ENCODE results near the gene CPNE9. TPM values are rescaled to one million over a fixed set of nuclear protein-coding genes. Genes with fewer than 3 reads are reported as not detected.

CPNE9 gene
- total RNA-seq, 2 experiments from 2014 or later = 0.14 to 0.30 TPM

GRCh38 chr3:9732740-9733115 is 29.1 kb downstream of the CPNE9 start:
- Mint-ChIP-seq H3K27ac (peak overlapping the region; percentile 91), H3K9me3 (ENCODE audit: low read depth) (no peaks in the 10 kb centered on the region), H3K36me3 (ENCODE audit: low read depth) (peaks cover 27% of the 10 kb centered on the region), H3K27me3 (no peaks in the 10 kb centered on the region), H3K4me3 (peak overlapping the region; percentile 79), H3K4me1 (peaks cover 64% of the 10 kb centered on the region)
- DNase-seq = no peak
- intact Hi-C loops (cut with DNase I, micrococcal nuclease) = loop anchor here (5.0 kb wide), 2 partner anchors 45 to 770 kb away; partner anchors contain the start of gene RAD18 (in 1 of the 2)
- no peak for ATAC-seq
- CTCF ChIA-PET = interaction anchor here (0.7 to 4.4 kb wide), 11 partner anchors 12 to 200 kb away, joined by 3 to 20 read pairs (median 3); partner anchors contain the start of genes ARPC4 and OGG1
- POLR2A ChIA-PET = interaction anchor here (0.6 to 1.5 kb wide), 2 partner anchors 17 to 599 kb away, joined by 9 to 11 read pairs; partner anchors contain the start of gene OGG1

GRCh38 chr3:9736831-9737230 is 33.2 kb downstream of the CPNE9 start:
- Mint-ChIP-seq H3K4me1 (peaks cover 43% of the 10 kb centered on the region), H3K36me3 (ENCODE audit: low read depth) (peaks cover 57% of the 10 kb centered on the region), H3K27ac (peak overlapping the region; percentile 72), H3K4me3 (no peak overlapping the region), H3K27me3 (no peaks in the 10 kb centered on the region), H3K9me3 (ENCODE audit: low read depth) (no peaks in the 10 kb centered on the region)
- ChIA-PET POLR2A (interaction anchor here (0.6 to 1.0 kb wide), 3 partner anchors 14 to 285 kb away, joined by 3 to 5 read pairs (median 3); no protein-coding TSS in a partner anchor), CTCF (interaction anchor here (0.7 to 2.0 kb wide), 3 partner anchors 9 to 78 kb away, joined by 3 to 8 read pairs (median 3); no protein-coding TSS in a partner anchor)
- intact Hi-C loops (cut with DNase I, micrococcal nuclease) = no loop called here
- ATAC-seq (peak; percentile 75), DNase-seq (peak; percentile 36)

- no peaks in the 10 kb centered on the region for H3K9me3 Mint-ChIP-seq (ENCODE audit: low read depth)
- H3K27ac Mint-ChIP-seq = no peak overlapping the region
- H3K36me3 Mint-ChIP-seq (ENCODE audit: low read depth) = peaks cover 62% of the 10 kb centered on the region
- CTCF ChIA-PET = no interaction called here
- H3K27me3 Mint-ChIP-seq = no peaks in the 10 kb centered on the region
- intact Hi-C loops (cut with DNase I, micrococcal nuclease) = no loop called here
- DNase-seq = no peak
- POLR2A ChIA-PET = no interaction called here
- ATAC-seq = no peak
- H3K4me3 Mint-ChIP-seq = no peak overlapping the region
- H3K4me1 Mint-ChIP-seq = peaks cover 25% of the 10 kb centered on the region
These were observed 35.5 kb downstream of the CPNE9 start for GRCh38 chr3:9739181-9739580.

DNA sequence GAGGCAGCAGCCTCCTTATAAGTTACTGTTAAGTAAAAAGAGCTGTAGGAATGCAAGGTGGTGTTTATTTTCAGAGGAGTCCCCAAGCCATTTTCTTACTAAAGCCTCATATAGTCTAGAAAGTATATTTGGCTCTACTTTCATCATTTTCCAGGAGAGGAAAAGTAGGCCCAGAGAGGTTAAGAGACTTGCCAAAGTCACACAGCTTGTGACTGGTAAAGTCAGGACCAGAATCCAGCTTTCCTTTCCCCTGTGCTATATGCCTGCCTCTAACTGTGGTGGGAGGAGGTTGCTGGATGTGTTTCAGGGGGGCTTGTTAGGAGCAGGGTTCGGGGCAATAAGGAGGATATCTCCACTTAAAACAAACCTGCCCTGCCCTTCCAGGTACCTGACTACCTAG is 38.9 kb downstream of the CPNE9 start:
- Mint-ChIP-seq H3K4me1 (peaks cover 12% of the 10 kb centered on the region), H3K27me3 (no peaks in the 10 kb centered on the region), H3K36me3 (ENCODE audit: low read depth) (peaks cover 74% of the 10 kb centered on the region), H3K9me3 (ENCODE audit: low read depth) (no peaks in the 10 kb centered on the region), H3K4me3 (no peak overlapping the region), H3K27ac (no peak overlapping the region)
- ChIA-PET POLR2A (no interaction called here), CTCF (interaction anchor here (2.1 kb wide), 1 partner anchor 12 kb away, joined by 4 read pairs; no protein-coding TSS in a partner anchor)
- DNase-seq (no peak), ATAC-seq (no peak)
- intact Hi-C loops (cut with DNase I, micrococcal nuclease) = no loop called here

DNA sequence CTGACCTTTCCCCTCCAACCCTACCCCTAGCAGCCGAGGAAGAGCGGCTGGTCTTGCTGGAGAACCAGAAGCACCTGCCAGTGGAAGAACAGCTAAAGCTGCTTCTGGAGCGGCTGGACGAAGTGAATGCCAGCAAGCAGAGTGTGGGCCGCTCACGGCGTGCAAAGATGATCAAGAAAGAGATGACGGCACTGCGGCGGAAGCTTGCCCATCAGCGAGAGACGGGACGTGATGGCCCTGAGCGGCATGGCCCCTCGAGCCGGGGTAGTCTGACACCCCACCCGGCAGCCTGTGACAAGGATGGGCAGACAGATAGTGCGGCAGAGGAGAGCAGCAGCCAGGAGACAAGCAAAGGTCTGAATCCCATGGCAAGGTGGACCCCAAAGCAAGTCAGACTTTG is 39.9 kb downstream of the CPNE9 start:
- no peak for ATAC-seq
- Mint-ChIP-seq H3K36me3 (ENCODE audit: low read depth) (peaks cover 80% of the 10 kb centered on the region), H3K4me1 (peaks cover 12% of the 10 kb centered on the region), H3K27me3 (no peaks in the 10 kb centered on the region), H3K9me3 (ENCODE audit: low read depth) (no peaks in the 10 kb centered on the region), H3K27ac (no peak overlapping the region), H3K4me3 (no peak overlapping the region)
- POLR2A ChIA-PET = interaction anchor here (0.6 kb wide), 1 partner anchor 97 kb away, joined by 4 read pairs; no protein-coding TSS in a partner anchor
- intact Hi-C loops (cut with DNase I, micrococcal nuclease) = no loop called here
- DNase-seq = no peak
- CTCF ChIA-PET = interaction anchor here (1.0 to 2.1 kb wide), 2 partner anchors 13 to 360 kb away, joined by 3 to 4 read pairs; no protein-coding TSS in a partner anchor

DNA sequence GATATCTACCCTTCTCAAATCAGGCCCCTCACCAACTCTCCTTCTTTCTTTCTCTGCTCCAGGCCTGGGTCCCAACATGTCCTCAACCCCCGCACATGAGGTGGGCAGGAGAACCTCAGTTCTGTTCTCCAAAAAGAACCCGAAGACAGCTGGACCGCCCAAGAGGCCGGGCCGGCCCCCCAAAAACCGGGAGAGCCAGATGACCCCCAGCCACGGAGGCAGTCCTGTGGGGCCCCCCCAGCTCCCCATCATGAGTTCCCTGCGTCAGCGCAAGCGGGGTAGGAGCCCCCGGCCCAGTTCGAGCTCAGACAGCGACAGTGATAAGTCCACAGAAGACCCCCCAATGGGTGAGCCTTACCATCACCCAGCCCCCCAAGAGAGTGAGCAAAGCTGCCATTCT is 40.5 kb downstream of the CPNE9 start:
- CTCF ChIA-PET = interaction anchor here (0.7 to 2.1 kb wide), 3 partner anchors 11 to 519 kb away, joined by 4 read pairs; no protein-coding TSS in a partner anchor
- H3K4me1 Mint-ChIP-seq = peaks cover 15% of the 10 kb centered on the region
- intact Hi-C loops (cut with DNase I, micrococcal nuclease) = no loop called here
- H3K27me3 Mint-ChIP-seq = no peaks in the 10 kb centered on the region
- H3K4me3 Mint-ChIP-seq = no peak overlapping the region
- ATAC-seq (no peak), DNase-seq (no peak)
- H3K27ac Mint-ChIP-seq = no peak overlapping the region
- no peaks in the 10 kb centered on the region for H3K9me3 Mint-ChIP-seq (ENCODE audit: low read depth)
- POLR2A ChIA-PET = no interaction called here
- peaks cover 80% of the 10 kb centered on the region for H3K36me3 Mint-ChIP-seq (ENCODE audit: low read depth)

- H3K4me3 Mint-ChIP-seq = no peak overlapping the region
- ChIA-PET POLR2A (no interaction called here), CTCF (interaction anchor here (0.6 kb wide), 1 partner anchor 30 kb away, joined by 5 read pairs; no protein-coding TSS in a partner anchor)
- no peak overlapping the region for H3K27ac Mint-ChIP-seq
- peaks cover 70% of the 10 kb centered on the region for H3K36me3 Mint-ChIP-seq (ENCODE audit: low read depth)
- DNase-seq = no peak
- no peak for ATAC-seq
- H3K9me3 Mint-ChIP-seq (ENCODE audit: low read depth) = no peaks in the 10 kb centered on the region
- peaks cover 20% of the 10 kb centered on the region for H3K4me1 Mint-ChIP-seq
- intact Hi-C loops (cut with DNase I, micrococcal nuclease) = no loop called here
- no peaks in the 10 kb centered on the region for H3K27me3 Mint-ChIP-seq
These were observed 41.9 kb downstream of the CPNE9 start for GRCh38 chr3:9745521-9745920.

DNA sequence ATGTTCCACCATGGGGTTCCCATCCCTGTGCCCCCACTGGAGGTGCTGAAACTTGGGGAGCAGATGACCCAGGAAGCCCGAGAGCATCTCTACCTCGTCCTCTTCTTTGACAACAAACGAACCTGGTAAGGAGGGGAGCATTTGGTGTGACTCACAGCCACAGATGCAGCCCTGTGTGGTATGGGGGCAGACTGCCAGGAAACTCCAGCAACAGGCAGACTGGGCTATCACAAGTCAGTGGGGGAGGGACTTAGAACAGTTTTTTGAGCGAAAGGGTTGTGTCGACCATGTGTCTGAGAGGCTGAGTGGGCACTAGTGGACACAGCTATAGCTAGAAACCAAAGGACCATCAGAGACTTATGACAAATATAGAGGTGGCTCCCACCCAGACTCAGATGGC is 42.7 kb downstream of the CPNE9 start:
- CTCF ChIA-PET = interaction anchor here (0.6 kb wide), 1 partner anchor 62 kb away, joined by 3 read pairs; no protein-coding TSS in a partner anchor
- Mint-ChIP-seq H3K9me3 (ENCODE audit: low read depth) (no peaks in the 10 kb centered on the region), H3K27ac (peak overlapping the region; percentile 55), H3K36me3 (ENCODE audit: low read depth) (peaks cover 67% of the 10 kb centered on the region), H3K27me3 (no peaks in the 10 kb centered on the region), H3K4me1 (peaks cover 26% of the 10 kb centered on the region), H3K4me3 (no peak overlapping the region)
- no peak for ATAC-seq
- intact Hi-C loops (cut with DNase I, micrococcal nuclease) = no loop called here
- POLR2A ChIA-PET = no interaction called here
- DNase-seq = no peak

DNA sequence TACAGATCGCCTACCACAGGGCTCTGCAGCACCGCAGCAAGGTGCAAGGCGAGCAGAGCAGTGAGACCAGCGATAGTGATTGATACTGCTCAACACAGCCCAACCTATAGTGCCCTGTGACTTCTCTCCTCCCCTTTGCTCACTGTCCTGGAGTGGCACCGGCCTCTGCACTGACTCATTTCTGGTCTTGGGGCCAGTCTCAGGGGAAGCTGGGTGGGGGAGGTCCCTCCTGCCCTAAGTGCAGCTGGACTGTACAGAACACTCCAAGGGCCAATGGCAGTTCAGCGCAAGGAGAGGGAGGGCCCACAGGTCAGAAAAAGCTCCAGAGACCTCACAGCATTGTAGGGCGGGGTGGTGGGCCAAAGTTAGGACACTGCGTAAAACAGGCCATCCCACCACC is 43.6 kb downstream of the CPNE9 start:
- H3K4me3 Mint-ChIP-seq = no peak overlapping the region
- ChIA-PET CTCF (no interaction called here), POLR2A (no interaction called here)
- peaks cover 70% of the 10 kb centered on the region for H3K36me3 Mint-ChIP-seq (ENCODE audit: low read depth)
- no peak for ATAC-seq
- H3K27ac Mint-ChIP-seq = peak overlapping the region; percentile 55
- DNase-seq = no peak
- no peaks in the 10 kb centered on the region for H3K27me3 Mint-ChIP-seq
- H3K4me1 Mint-ChIP-seq = peaks cover 35% of the 10 kb centered on the region
- intact Hi-C loops (cut with DNase I, micrococcal nuclease) = no loop called here
- no peaks in the 10 kb centered on the region for H3K9me3 Mint-ChIP-seq (ENCODE audit: low read depth)

DNA sequence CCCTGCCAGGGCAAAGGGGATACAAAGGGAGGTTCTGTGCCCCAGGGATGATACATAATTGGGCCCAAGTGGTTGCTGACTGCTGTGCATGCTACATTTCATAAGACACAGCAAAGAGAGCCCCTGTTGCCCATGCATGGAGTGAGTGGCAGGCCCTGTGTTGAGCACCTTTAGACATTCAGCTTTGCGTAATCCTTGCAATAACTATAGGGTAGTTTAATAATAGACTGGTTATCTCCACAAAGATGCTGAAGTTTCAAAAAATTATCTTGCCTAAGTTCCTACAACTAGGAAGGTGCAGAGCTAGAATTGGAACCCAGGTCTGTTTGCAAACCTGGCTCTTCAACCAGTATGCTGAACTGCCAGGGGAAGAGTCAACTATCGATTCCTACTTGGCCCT is 44.4 kb downstream of the CPNE9 start:
- no peaks in the 10 kb centered on the region for H3K9me3 Mint-ChIP-seq (ENCODE audit: low read depth)
- POLR2A ChIA-PET = interaction anchor here (2.7 kb wide), 1 partner anchor 15 kb away, joined by 11 read pairs; no protein-coding TSS in a partner anchor
- DNase-seq (no peak), ATAC-seq (no peak)
- no peak overlapping the region for H3K4me3 Mint-ChIP-seq
- no peak overlapping the region for H3K27ac Mint-ChIP-seq
- CTCF ChIA-PET = interaction anchor here (0.7 to 1.2 kb wide), 2 partner anchors 15 to 21 kb away, joined by 3 to 7 read pairs; no protein-coding TSS in a partner anchor
- H3K4me1 Mint-ChIP-seq = peaks cover 35% of the 10 kb centered on the region
- no peaks in the 10 kb centered on the region for H3K27me3 Mint-ChIP-seq
- intact Hi-C loops (cut with DNase I, micrococcal nuclease) = no loop called here
- H3K36me3 Mint-ChIP-seq (ENCODE audit: low read depth) = peaks cover 64% of the 10 kb centered on the region

DNA sequence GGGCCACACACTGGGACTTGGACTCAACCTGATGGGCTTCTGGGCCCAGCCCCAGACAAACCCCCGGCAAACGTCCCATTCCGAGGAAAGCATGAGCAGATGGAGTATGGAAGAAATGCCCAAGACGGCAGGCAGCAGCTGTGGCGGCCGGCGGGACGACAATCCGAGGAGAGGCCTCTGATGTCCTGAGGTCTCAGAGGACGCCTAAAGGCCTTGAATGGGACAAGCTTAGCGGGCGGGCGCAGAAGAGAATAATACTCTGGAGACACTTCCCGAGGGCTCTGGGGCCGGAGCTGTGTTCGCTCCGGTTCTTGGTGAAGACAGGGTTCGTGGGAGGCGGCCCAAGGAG is 45.6 kb downstream of the CPNE9 start:
- no peak for ATAC-seq
- DNase-seq = no peak
- Mint-ChIP-seq H3K27me3 (no peaks in the 10 kb centered on the region), H3K9me3 (ENCODE audit: low read depth) (no peaks in the 10 kb centered on the region), H3K36me3 (ENCODE audit: low read depth) (peaks cover 59% of the 10 kb centered on the region), H3K4me1 (peaks cover 39% of the 10 kb centered on the region), H3K27ac (peak overlapping the region; percentile 91), H3K4me3 (peak overlapping the region; percentile 87)
- POLR2A ChIA-PET = interaction anchor here (0.9 to 2.7 kb wide), 4 partner anchors 17 to 145 kb away, joined by 3 to 11 read pairs (median 4); partner anchors contain the start of genes ARPC4, CAMK1 and TADA3
- intact Hi-C loops (cut with DNase I, micrococcal nuclease) = loop anchor here (1.0 kb wide), 4 partner anchors 18 to 184 kb away; partner anchors contain the start of genes BRPF1 (in 2 of the 2), CRELD1 (in 1 of the 2), MTMR14 (in 1 of the 2) and TADA3 (in 1 of the 2)
- CTCF ChIA-PET = interaction anchor here (0.7 to 4.2 kb wide), 5 partner anchors 17 to 246 kb away, joined by 3 to 20 read pairs (median 6); partner anchors contain the start of genes BRPF1 and CAMK1
